Skin epidermis (tissue), 12 donors: ENCODE results near the gene SH3D19.
A peak's percentile ranks its signal among the peaks of the same experiment; 100 is the strongest.
"Not testable (repeated sequence)": the region's sequence is repeated elsewhere in the genome, so short reads cannot be mapped to it uniquely, and the experiment has no call there.

ENCODE experiments used
- H3K27ac ChIP-seq, 21 experiments: fragments of 200-600 bp; sonication (generic) in 11 of 21; one replicate each; pipeline ENCODE4 v1.5.0; 2020; ENCODE audit warnings: mild to moderate bottlenecking in 3 of 21, inconsistent platforms in 2 of 21, moderate library complexity in 2 of 21
- H3K4me3 ChIP-seq, 7 experiments: fragments of 200-600 bp; sonication (generic) in 2 of 7; one replicate each; pipeline ENCODE4 v1.5.0; 2020; ENCODE audit warnings: inconsistent platforms in 2 of 7, mild to moderate bottlenecking in 2 of 7, moderate library complexity in 1 of 7

Gene SH3D19

DNA sequence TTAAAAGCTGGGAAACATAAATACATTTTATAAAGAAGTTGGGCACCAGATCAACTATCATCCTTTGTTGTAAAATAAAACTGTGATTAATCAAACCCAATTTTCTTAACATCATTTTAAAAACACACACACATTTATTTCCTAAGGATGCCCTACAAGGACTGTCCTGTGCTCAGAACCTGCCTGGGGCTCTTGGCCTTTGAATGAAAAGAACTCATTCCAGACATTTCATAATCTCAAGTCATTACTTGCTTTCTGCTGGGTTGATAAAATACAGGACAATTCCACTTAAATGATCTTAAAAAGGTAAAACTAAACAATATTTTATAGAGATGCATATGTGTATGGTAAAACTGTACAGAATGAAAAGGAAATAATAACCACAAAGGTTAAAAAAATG is 2.8 kb downstream of the SH3D19 start:
- H3K27ac ChIP-seq = peak overlapping the region in 2 of 21 experiments; percentile 16 to 21

DNA sequence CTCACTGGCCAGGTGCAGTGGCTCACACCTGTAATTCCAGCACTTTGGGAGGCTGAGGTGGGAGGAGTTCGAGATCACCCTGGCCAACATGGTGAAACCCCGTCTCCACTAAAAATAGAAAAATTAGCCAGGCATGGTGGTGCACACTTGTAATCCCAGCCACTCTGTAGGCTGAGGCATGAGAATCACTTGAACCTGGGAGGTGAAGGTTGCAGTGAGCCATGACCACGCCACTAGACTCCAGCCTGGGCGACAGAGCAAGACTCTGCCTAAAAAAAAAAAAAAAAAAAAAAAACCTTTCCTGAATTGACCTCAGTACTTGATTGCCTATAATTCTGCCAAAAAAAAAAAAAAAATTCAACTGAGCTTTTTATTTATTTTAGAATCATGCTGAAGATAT is 3.2 kb downstream of the SH3D19 start:
- not testable (repeated sequence) for H3K4me3 ChIP-seq
- peak overlapping the region in 3 of 21 experiments; percentile 19 to 32 (median 21) for H3K27ac ChIP-seq

More for the DNA sequence above, 2.8 kb downstream of the SH3D19 start:
- H3K4me3 ChIP-seq = no peak overlapping the region

GRCh38 chr4:151321586-151321985 is 3.8 kb downstream of the SH3D19 start:
- H3K27ac ChIP-seq = peak overlapping the region in 2 of 21 experiments; percentile 19 to 32
- no peak overlapping the region for H3K4me3 ChIP-seq

DNA sequence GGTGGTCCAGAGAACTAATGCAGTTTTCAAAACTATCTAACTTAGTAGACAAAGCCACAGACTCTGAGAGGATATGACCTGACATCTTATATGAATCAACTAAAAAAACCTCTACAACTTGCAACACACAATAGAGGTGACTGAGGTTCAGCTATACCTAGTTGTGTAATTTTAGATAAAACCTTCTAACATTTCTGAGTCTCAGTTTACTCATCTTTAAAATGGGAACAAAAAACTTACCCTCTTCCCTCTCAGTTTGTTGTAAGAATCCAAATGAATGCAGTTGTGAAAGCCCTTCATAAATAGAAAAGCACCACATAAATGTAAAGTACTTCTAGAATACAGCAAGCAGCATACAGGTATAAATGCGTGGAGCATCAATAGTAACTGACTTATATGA is 5.9 kb downstream of the SH3D19 start:
- H3K27ac ChIP-seq = no peak overlapping the region
- H3K4me3 ChIP-seq = no peak overlapping the region

- Histone ChIP-seq H3K27ac (no peak overlapping the region), H3K4me3 (no peak overlapping the region)
Measured at GRCh38 chr4:151318307-151319006, 6.9 kb downstream of the SH3D19 start.

DNA sequence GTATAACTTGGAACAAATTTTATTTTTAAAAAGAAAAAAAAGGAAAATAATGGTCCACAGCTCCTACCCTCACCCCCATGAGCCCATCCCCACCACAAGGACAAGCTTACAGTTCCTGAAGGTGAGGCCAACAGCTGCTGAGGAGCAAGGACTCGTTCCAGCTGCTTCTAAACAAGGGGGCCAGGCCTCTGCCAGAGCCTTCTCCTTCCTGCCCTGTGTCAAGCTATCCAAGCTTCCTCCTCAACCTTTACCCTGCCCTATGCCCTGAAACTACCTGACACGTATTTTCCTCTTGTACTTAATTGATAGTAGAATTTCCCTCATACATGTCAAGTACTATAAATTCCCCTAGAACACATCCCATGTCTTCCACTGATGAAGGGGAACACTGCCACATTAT is 8.8 kb downstream of the SH3D19 start:
- H3K27ac ChIP-seq = peak overlapping the region in 1 of 21 experiments; percentile 36
- no peak overlapping the region for H3K4me3 ChIP-seq

- no peak overlapping the region for H3K4me3 ChIP-seq
Measured at GRCh38 chr4:151315212-151315886, 10.1 kb downstream of the SH3D19 start.

GRCh38 chr4:151314479-151314878 is 10.9 kb downstream of the SH3D19 start:
- H3K27ac ChIP-seq = peak overlapping the region in 5 of 21 experiments; percentile 12 to 66 (median 32)

More at GRCh38 chr4:151315212-151315886, 10.1 kb downstream of the SH3D19 start:
- H3K27ac ChIP-seq = peak overlapping the region in 4 of 21 experiments; percentile 25 to 66 (median 42)

GRCh38 chr4:151314010-151314355 is 11.4 kb downstream of the SH3D19 start:
- no peak overlapping the region for H3K4me3 ChIP-seq
- H3K27ac ChIP-seq = no peak overlapping the region

More at GRCh38 chr4:151314479-151314878, 10.9 kb downstream of the SH3D19 start:
- no peak overlapping the region for H3K4me3 ChIP-seq

DNA sequence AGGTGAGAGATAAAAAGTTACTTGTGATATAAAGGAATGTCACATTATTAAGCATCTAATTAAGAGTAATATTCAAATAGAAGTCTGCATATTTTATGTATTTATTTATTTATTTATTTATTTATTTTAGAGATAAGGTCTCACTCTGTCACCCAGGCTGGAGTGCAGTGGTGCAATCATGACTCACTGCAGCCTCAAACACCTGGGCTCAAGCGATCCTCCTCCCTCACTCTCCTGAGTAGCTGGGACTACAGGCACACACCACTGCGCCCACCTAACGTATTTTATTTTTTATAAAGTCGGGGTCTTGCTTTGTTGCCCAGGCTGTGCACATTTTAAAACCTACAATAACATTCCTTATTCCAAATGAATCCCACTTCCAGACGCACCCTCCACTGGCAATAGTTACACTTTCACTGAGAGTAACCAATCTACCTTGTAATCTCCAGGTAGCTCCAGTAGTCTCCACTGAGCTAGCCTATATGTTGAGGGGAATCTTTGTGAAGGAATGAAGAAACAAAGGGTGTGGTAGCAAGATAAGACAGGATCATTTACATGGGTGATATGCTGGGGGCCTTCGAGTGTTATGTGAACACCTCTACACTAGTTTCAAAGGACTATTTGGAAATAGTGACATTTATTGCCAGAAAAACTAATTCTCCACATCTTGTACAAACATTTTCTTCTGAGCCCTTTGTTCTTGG is 11.9 kb downstream of the SH3D19 start:
- H3K27ac ChIP-seq = no peak overlapping the region
- H3K4me3 ChIP-seq = no peak overlapping the region

DNA sequence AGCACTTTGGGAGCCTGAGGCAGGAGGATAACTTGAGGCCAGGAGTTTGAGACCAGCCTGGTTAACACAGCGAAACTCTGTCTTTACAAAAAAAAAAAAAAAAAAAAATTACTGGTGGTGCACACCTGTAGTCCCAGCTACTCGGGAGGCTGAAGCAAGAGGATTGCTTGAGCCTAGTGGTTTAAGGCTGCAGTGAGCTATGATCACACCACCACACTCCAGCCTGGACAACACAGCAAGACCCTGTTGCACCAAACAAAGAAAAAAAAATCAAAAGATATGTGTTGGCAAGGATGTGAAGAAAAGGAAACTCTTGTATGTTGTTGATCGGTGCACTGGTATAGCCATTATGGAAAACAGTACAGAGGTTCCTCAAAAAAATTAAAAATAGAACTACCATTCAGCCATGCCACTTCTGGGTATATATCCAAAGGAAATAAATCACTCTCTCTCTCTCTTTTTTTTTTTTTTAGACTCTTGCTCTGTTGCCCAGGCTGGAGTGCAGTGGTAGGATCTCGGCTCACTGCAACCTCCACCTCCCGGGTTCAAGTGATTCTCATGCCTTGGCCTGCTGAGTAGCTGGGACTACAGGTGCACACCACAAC is 15.2 kb downstream of the SH3D19 start:
- H3K4me3 ChIP-seq = no peak overlapping the region
- no peak overlapping the region for H3K27ac ChIP-seq

GRCh38 chr4:151304755-151305154 is 20.6 kb downstream of the SH3D19 start:
- no peak overlapping the region for H3K27ac ChIP-seq

DNA sequence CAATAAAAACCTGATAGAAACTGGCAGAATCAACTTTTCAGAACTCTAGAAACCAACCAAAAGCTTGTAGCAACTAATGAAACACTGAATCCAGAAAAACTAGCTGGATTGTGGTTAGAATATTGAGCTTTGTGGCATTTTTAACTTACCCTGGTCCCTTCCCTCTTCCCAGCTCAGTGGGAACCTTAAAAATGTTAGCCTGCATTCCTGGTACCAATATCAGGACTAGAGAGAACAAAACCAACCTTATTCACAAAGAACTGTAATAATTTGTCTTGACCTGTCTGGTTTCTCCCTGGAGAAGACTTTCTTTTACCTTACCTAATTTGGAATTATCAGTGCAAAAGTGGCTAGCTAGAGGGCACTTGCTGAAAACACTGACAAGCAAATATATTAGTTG is 21.2 kb downstream of the SH3D19 start:
- no peak overlapping the region for H3K27ac ChIP-seq
- no peak overlapping the region for H3K4me3 ChIP-seq

More at GRCh38 chr4:151304755-151305154, 20.6 kb downstream of the SH3D19 start:
- H3K4me3 ChIP-seq = no peak overlapping the region

DNA sequence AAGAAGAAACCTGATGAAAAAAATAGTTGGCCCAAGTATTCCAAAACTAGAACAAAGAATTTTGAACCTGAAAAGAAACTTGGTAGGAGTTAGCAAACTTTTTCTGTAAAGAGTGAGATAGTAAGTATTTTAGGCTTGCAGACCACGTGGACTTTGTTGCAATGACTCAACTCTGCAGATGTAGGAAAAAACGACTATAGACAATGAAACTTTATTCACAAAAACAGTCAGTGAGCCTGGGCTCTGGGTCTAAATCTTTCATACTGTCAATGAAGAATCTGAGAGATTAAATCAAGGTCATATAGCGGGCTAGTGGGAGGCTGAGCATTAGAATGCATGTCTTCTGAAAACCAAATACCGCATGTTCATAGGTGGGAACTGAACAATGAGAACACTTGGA is 23.0 kb downstream of the SH3D19 start:
- Histone ChIP-seq H3K27ac (no peak overlapping the region), H3K4me3 (no peak overlapping the region)

DNA sequence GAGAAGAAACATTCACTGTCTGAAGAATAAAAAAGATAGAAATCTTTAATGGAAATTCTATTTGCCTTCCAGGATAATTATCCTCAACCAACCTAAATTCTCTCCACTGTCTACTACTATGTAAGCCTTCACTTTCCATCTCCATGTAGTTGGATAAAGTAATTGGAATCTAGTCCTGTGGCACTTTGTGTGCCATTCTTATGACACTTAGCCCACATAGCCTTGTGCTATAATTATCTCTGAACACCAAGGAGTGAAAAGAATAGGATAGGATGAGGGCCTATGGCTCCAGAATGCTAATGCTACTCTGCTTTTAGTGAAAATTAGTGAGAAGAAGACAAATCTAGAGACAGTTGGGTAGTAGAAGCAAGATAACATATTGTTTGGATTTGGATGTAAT is 28.2 kb downstream of the SH3D19 start:
- H3K27ac ChIP-seq = no peak overlapping the region
- H3K4me3 ChIP-seq = no peak overlapping the region

DNA sequence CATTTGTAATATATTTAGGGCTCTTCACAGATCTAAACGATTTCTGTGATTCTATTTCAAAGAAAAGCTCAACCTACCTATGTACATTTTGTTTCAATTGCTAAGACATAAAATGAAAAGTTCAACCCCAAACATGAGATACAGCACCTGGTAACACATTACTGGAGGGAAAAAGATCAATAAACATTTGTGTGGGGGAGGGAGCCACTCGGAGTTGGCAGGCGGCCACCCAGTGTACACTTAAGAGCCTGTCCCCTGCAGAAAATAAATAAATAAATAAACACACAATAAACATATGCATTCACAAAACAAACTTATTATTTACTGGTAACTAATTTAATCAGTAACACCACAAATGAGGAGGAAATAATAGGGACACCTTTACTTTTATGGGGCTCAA is 29.2 kb downstream of the SH3D19 start:
- no peak overlapping the region for H3K27ac ChIP-seq
- H3K4me3 ChIP-seq = no peak overlapping the region

GRCh38 chr4:151294833-151295496 is 30.4 kb downstream of the SH3D19 start:
- Histone ChIP-seq H3K27ac (no peak overlapping the region), H3K4me3 (no peak overlapping the region)

GRCh38 chr4:151292038-151292437 is 33.4 kb downstream of the SH3D19 start:
- H3K4me3 ChIP-seq = no peak overlapping the region
- no peak overlapping the region for H3K27ac ChIP-seq

GRCh38 chr4:151291485-151291884 is 33.9 kb downstream of the SH3D19 start:
- Histone ChIP-seq H3K27ac (no peak overlapping the region), H3K4me3 (no peak overlapping the region)

DNA sequence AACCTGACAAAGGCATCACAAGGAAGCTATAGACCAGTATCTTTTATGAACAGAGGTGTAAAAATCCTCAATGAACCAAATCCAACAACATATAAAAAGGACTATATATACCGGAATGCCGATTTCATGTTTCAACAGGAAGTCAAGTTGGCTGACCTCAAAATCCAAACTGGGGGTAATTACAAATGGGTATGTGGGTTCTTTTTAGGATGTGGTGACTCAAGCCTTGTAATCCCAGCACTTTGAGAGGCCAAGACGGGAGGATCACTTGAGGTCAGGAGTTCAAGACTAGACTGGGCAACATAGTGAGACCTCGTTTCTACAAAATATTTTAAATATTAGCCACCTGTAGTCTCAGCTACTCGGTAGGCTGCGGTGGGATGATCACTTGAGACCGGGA is 38.0 kb downstream of the SH3D19 start:
- H3K4me3 ChIP-seq = no peak overlapping the region
- no peak overlapping the region for H3K27ac ChIP-seq
